Neural crest cell (in vitro differentiated cells): ENCODE data around the gene TMEM69. TPM values are rescaled to one million over a fixed set of nuclear protein-coding genes. Genes with fewer than 3 reads are reported as not detected.

Experiments used
- DNase-seq: peaks from one replicate; pipeline ENCODE4 v3.0.0; 2021; ENCODE audit warnings: low read depth, mixed read lengths, low spot score
- H3K27ac Mint-ChIP-seq: one replicate; pipeline ENCODE4 v1.8.0; 2021; ENCODE audit warnings: mild to moderate bottlenecking, mixed read lengths; ENCODE audit not compliant: unreplicated experiment
- H3K27me3 Mint-ChIP-seq: 2 replicates; pipeline ENCODE4 v1.8.0; 2021; ENCODE audit warnings: low read depth, mild to moderate bottlenecking, mixed read lengths
- H3K36me3 Mint-ChIP-seq: 2 replicates; pipeline ENCODE4 v1.8.0; 2021; ENCODE audit warnings: low read depth, mild to moderate bottlenecking, mixed read lengths
- H3K4me1 Mint-ChIP-seq: 2 replicates; pipeline ENCODE4 v1.8.0; 2021; ENCODE audit warnings: mixed read lengths
- H3K4me3 Mint-ChIP-seq: one replicate; pipeline ENCODE4 v1.8.0; 2021; ENCODE audit warnings: mild to moderate bottlenecking, mixed read lengths
- H3K9me3 Mint-ChIP-seq: 2 replicates; pipeline ENCODE4 v1.8.0; 2021; ENCODE audit warnings: mixed read lengths
- total RNA-seq: library from RNA; stranded (reverse); gene quantifications from 2 replicates; pipeline ENCODE4 v1.2.1, GENCODE V29; 2021
- TF ChIP-seq, protein P1 (sequence below): fragments of 200-600 bp; sonication (generic); conservative IDR thresholded peaks from 2 replicates; pipeline ENCODE4 v1.5.0; 2021; ENCODE audit warnings: antibody characterized with exemption, mild to moderate bottlenecking

Gene TMEM69
- total RNA-seq, 1 donor from 2014 or later: 29.6 TPM

- TF ChIP-seq, protein P1, sequence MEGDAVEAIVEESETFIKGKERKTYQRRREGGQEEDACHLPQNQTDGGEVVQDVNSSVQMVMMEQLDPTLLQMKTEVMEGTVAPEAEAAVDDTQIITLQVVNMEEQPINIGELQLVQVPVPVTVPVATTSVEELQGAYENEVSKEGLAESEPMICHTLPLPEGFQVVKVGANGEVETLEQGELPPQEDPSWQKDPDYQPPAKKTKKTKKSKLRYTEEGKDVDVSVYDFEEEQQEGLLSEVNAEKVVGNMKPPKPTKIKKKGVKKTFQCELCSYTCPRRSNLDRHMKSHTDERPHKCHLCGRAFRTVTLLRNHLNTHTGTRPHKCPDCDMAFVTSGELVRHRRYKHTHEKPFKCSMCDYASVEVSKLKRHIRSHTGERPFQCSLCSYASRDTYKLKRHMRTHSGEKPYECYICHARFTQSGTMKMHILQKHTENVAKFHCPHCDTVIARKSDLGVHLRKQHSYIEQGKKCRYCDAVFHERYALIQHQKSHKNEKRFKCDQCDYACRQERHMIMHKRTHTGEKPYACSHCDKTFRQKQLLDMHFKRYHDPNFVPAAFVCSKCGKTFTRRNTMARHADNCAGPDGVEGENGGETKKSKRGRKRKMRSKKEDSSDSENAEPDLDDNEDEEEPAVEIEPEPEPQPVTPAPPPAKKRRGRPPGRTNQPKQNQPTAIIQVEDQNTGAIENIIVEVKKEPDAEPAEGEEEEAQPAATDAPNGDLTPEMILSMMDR: no peak
- H3K27ac Mint-ChIP-seq: peak overlapping the region; percentile 82
- DNase-seq: no peak
- peaks cover 7% of the 10 kb centered on the region for H3K36me3 Mint-ChIP-seq
- H3K9me3 Mint-ChIP-seq: no peaks in the 10 kb centered on the region
- H3K27me3 Mint-ChIP-seq: no peaks in the 10 kb centered on the region
- peaks cover 14% of the 10 kb centered on the region for H3K4me1 Mint-ChIP-seq
- no peak overlapping the region for H3K4me3 Mint-ChIP-seq
Observed at GRCh38 chr1:45647248-45648021, 40.5 kb upstream of the TMEM69 start.

GRCh38 chr1:45654540-45655280 lies 33.3 kb upstream of the TMEM69 start:
- H3K4me1 Mint-ChIP-seq: no peaks in the 10 kb centered on the region
- DNase-seq: no peak
- no peak overlapping the region for H3K4me3 Mint-ChIP-seq
- H3K27ac Mint-ChIP-seq: no peak overlapping the region
- H3K36me3 Mint-ChIP-seq: peaks cover 14% of the 10 kb centered on the region
- no peaks in the 10 kb centered on the region for H3K9me3 Mint-ChIP-seq
- TF ChIP-seq, protein P1: no peak
- no peaks in the 10 kb centered on the region for H3K27me3 Mint-ChIP-seq

DNA sequence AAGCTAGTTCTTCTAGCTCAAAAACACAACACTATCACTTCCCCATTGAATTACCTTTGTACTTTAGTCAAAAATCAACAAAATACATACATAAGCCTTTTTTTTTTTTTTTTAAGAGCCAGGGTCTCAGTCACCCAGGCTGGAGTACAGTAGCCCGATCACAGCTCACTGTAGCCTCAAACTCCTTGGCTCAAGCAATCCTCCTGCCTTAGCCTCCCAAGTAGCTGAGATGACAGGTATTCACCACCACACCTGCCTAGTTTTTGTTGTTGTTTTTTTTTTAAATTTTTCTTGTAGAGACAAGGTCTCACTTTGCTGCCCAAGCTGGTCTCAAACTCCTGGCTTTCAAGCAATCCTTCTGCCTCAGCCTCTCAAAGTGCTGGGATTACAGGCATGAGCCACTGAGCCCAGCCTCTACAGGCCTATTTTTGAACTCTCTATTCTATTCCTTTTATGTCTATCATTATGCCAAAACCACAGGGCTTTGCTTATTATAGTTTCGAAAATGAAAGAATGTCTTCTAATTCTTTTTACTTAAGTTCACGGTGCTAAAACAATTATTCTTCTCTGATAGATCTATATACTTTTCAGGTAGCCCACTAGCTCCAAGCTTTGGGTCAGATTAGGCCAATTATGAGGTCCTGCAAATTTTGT lies 31.3 kb upstream of the TMEM69 start:
- Mint-ChIP-seq H3K27me3 (no peaks in the 10 kb centered on the region), H3K9me3 (no peaks in the 10 kb centered on the region), H3K27ac (no peak overlapping the region), H3K4me1 (no peaks in the 10 kb centered on the region), H3K36me3 (peaks cover 17% of the 10 kb centered on the region), H3K4me3 (no peak overlapping the region)
- TF ChIP-seq, protein P1: no peak
- no peak for DNase-seq

DNA sequence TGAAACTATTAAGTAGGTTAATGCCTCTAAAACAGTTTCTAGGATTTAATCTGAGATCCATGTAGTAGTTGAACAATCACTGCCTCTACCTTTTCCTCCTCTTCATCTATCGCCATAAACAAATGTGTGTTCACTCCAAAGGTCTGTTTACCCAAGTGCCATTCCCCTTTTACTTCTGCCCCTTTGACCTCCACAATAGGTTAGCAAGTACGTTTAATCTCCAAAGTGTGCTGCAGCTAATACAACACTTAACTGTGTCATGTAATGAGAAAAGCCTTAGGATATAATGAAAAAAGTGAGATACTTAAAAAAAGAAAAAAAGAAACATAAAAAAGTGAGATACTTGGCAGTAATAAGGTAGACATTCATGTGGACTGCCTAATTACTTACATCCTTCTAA lies 29.8 kb upstream of the TMEM69 start:
- no peaks in the 10 kb centered on the region for H3K9me3 Mint-ChIP-seq
- DNase-seq: no peak
- H3K4me3 Mint-ChIP-seq: no peak overlapping the region
- H3K36me3 Mint-ChIP-seq: peaks cover 17% of the 10 kb centered on the region
- H3K27ac Mint-ChIP-seq: no peak overlapping the region
- TF ChIP-seq, protein P1: no peak
- H3K27me3 Mint-ChIP-seq: no peaks in the 10 kb centered on the region
- H3K4me1 Mint-ChIP-seq: peaks cover 2% of the 10 kb centered on the region

- H3K27me3 Mint-ChIP-seq: no peaks in the 10 kb centered on the region
- no peak overlapping the region for H3K4me3 Mint-ChIP-seq
- no peak overlapping the region for H3K27ac Mint-ChIP-seq
- peaks cover 19% of the 10 kb centered on the region for H3K36me3 Mint-ChIP-seq
- TF ChIP-seq, protein P1: no peak
- peaks cover 6% of the 10 kb centered on the region for H3K4me1 Mint-ChIP-seq
- no peak for DNase-seq
- no peaks in the 10 kb centered on the region for H3K9me3 Mint-ChIP-seq
Observed at GRCh38 chr1:45659222-45659621, 28.8 kb upstream of the TMEM69 start.
